Glutamatergic neuron (in vitro differentiated cells): ENCODE results near the gene ZNF407. TPM values are rescaled to one million over a fixed set of nuclear protein-coding genes. Genes with fewer than 3 reads are reported as not detected.

Source experiments
- DNase-seq: peaks from one replicate; pipeline ENCODE4 v3.0.0; 2022
- H3K27ac Mint-ChIP-seq: one replicate; pipeline ENCODE4 v1.8.0; 2020; ENCODE audit warnings: mild to moderate bottlenecking, mixed read lengths, inconsistent platforms; ENCODE audit not compliant: unreplicated experiment
- H3K27me3 Mint-ChIP-seq: one replicate; pipeline ENCODE4 v1.8.0; 2020; ENCODE audit warnings: mild to moderate bottlenecking, moderate library complexity, mixed read lengths, inconsistent platforms; ENCODE audit not compliant: unreplicated experiment
- H3K36me3 Mint-ChIP-seq: one replicate; pipeline ENCODE4 v1.8.0; 2020; ENCODE audit warnings: mild to moderate bottlenecking, mixed read lengths, inconsistent platforms; ENCODE audit not compliant: unreplicated experiment
- H3K4me1 Mint-ChIP-seq: one replicate; pipeline ENCODE4 v1.8.0; 2020; ENCODE audit warnings: mild to moderate bottlenecking, low read depth, mixed read lengths, inconsistent platforms; ENCODE audit not compliant: unreplicated experiment
- H3K4me3 Mint-ChIP-seq: one replicate; pipeline ENCODE4 v1.8.0; 2020; ENCODE audit warnings: mild to moderate bottlenecking, mixed read lengths, inconsistent platforms; ENCODE audit not compliant: unreplicated experiment
- H3K9me3 Mint-ChIP-seq: one replicate; pipeline ENCODE4 v1.8.0; 2020; ENCODE audit warnings: mild to moderate bottlenecking, moderate library complexity, mixed read lengths, inconsistent platforms; ENCODE audit not compliant: unreplicated experiment
- CTCF ChIP-seq: fragments of 200-600 bp; sonication (generic); IDR thresholded peaks from one replicate; pipeline ENCODE4 v1.5.0; 2021; ENCODE audit not compliant: partially characterized antibody, unreplicated experiment
- total RNA-seq: library from RNA; stranded (reverse); fragmentation: NEBNext Ultra II Directional; extraction: Animal tissue kit (Norgen Biotek cat#: 25700); gene quantifications from one replicate; pipeline ENCODE4 v1.2.1, GENCODE V29; 2021; ENCODE audit not compliant: unreplicated experiment

ZNF407 gene
- total RNA-seq, 1 donor from 2014 or later = 15.8 TPM

- Mint-ChIP-seq H3K4me1 (peaks cover 14% of the 10 kb centered on the region), H3K4me3 (no peak overlapping the region), H3K27me3 (no peaks in the 10 kb centered on the region), H3K27ac (no peak overlapping the region), H3K9me3 (no peaks in the 10 kb centered on the region), H3K36me3 (peaks cover 6% of the 10 kb centered on the region)
- no peak for TF ChIP-seq CTCF
- no peak for DNase-seq
These were observed 37.7 kb downstream of the ZNF407 start for GRCh38 chr18:74635224-74635975.

GRCh38 chr18:74637070-74637469 is 39.4 kb downstream of the ZNF407 start:
- no peak for DNase-seq
- no peaks in the 10 kb centered on the region for H3K27me3 Mint-ChIP-seq
- H3K4me3 Mint-ChIP-seq = no peak overlapping the region
- peaks cover 5% of the 10 kb centered on the region for H3K4me1 Mint-ChIP-seq
- H3K27ac Mint-ChIP-seq = no peak overlapping the region
- peaks cover 6% of the 10 kb centered on the region for H3K36me3 Mint-ChIP-seq
- H3K9me3 Mint-ChIP-seq = no peaks in the 10 kb centered on the region
- no peak for TF ChIP-seq CTCF

- no peak for TF ChIP-seq CTCF
- Mint-ChIP-seq H3K36me3 (peaks cover 6% of the 10 kb centered on the region), H3K4me1 (peaks cover 5% of the 10 kb centered on the region), H3K27me3 (no peaks in the 10 kb centered on the region), H3K9me3 (no peaks in the 10 kb centered on the region), H3K4me3 (no peak overlapping the region), H3K27ac (no peak overlapping the region)
- DNase-seq = no peak
These were observed 40.5 kb downstream of the ZNF407 start for GRCh38 chr18:74638210-74638609.

GRCh38 chr18:74644713-74645112 is 47.0 kb downstream of the ZNF407 start:
- H3K9me3 Mint-ChIP-seq = no peaks in the 10 kb centered on the region

More at GRCh38 chr18:74644713-74645112, 47.0 kb downstream of the ZNF407 start:
- no peak overlapping the region for H3K27ac Mint-ChIP-seq
- no peak for DNase-seq
- no peaks in the 10 kb centered on the region for H3K36me3 Mint-ChIP-seq
- no peaks in the 10 kb centered on the region for H3K4me1 Mint-ChIP-seq
- no peak for TF ChIP-seq CTCF
- H3K4me3 Mint-ChIP-seq = no peak overlapping the region
- no peaks in the 10 kb centered on the region for H3K27me3 Mint-ChIP-seq
